Hepatocyte (in vitro differentiated cells): ENCODE results near the gene SLMAP. TPM values are rescaled to one million over a fixed set of nuclear protein-coding genes. Genes with fewer than 3 reads are reported as not detected.

Experiments
- DNase-seq: peaks from one replicate; pipeline ENCODE4 v3.0.0-alpha.2; 2016; ENCODE audit warnings: low spot score
- H2AFZ ChIP-seq: fragments of 200-600 bp; sonication (generic); 2 replicates; pipeline ENCODE4 v1.6.0; 2016; ENCODE audit warnings: antibody characterized with exemption, mild to moderate bottlenecking
- H3K27ac ChIP-seq: fragments of 200-600 bp; sonication (generic); 2 replicates; pipeline ENCODE4 v1.5.1; 2016; ENCODE audit warnings: mild to moderate bottlenecking
- H3K27me3 ChIP-seq: fragments of 200-600 bp; sonication (generic); 2 replicates; pipeline ENCODE4 v1.6.1; 2016
- H3K36me3 ChIP-seq: fragments of 200-600 bp; sonication (generic); replicated peaks from 2 replicates; pipeline ENCODE4 v1.5.1; 2016; ENCODE audit warnings: low read depth; ENCODE audit not compliant: insufficient read depth
- H3K4me1 ChIP-seq: fragments of 200-600 bp; sonication (generic); 2 replicates; pipeline ENCODE4 v1.5.1; 2016; ENCODE audit warnings: mild to moderate bottlenecking, moderate library complexity; ENCODE audit not compliant: insufficient read depth
- H3K4me2 ChIP-seq: fragments of 200-600 bp; sonication (generic); 2 replicates; pipeline ENCODE4 v1.6.0; 2016
- H3K4me3 ChIP-seq: fragments of 200-600 bp; sonication (generic); 2 replicates; pipeline ENCODE4 v1.5.1; 2016; ENCODE audit warnings: mild to moderate bottlenecking
- H3K79me2 ChIP-seq: fragments of 200-600 bp; sonication (generic); 2 replicates; pipeline ENCODE4 v1.6.0; 2017; ENCODE audit warnings: mild to moderate bottlenecking
- H3K9me2 ChIP-seq: fragments of 200-600 bp; sonication (generic); replicated peaks from 2 replicates; pipeline ENCODE4 v1.6.0; 2017; ENCODE audit warnings: mild to moderate bottlenecking; ENCODE audit not compliant: insufficient read depth
- H3K9me3 ChIP-seq: fragments of 200-600 bp; sonication (generic); 2 replicates; pipeline ENCODE4 v1.5.1; 2016; ENCODE audit warnings: low read depth, mild to moderate bottlenecking
- H4K20me1 ChIP-seq: fragments of 200-600 bp; sonication (generic); 2 replicates; pipeline ENCODE4 v1.6.0; 2016; ENCODE audit warnings: mild to moderate bottlenecking; ENCODE audit not compliant: insufficient read depth, poor library complexity, severe bottlenecking
- CTCF ChIP-seq: fragments of 200-600 bp; sonication (generic); IDR thresholded peaks from 2 replicates; pipeline ENCODE4 v1.5.1; 2016; ENCODE audit warnings: antibody characterized with exemption, mild to moderate bottlenecking; ENCODE audit not compliant: poor library complexity
- EZH2 ChIP-seq: fragments of 200-600 bp; sonication (generic); IDR thresholded peaks from 2 replicates; pipeline ENCODE4 v1.6.1; 2016; ENCODE audit warnings: antibody characterized with exemption, mild to moderate bottlenecking, borderline replicate concordance
- EZH2phosphoT487 ChIP-seq: fragments of 200-600 bp; sonication (generic); IDR thresholded peaks from one replicate; pipeline ENCODE4 v1.6.1; 2018; ENCODE audit warnings: antibody characterized with exemption, mild to moderate bottlenecking, low read depth, moderate library complexity; ENCODE audit not compliant: unreplicated experiment, severe bottlenecking
- WGBS: methylation state at CpG from one replicate; pipeline ENCODE4 v1.1.6; 2016; ENCODE audit warnings: low lambda C conversion rate; ENCODE audit errors: missing lambda C conversion rate; 5-methylcytosine and 5-hydroxymethylcytosine counted together
- polyA plus RNA-seq: library from polyadenylated mRNA; unstranded; fragments of >200 nt; fragmentation: Nextera tagmentation; extraction: Ambion mirVana; gene quantifications from 2 replicates; pipeline ENCODE4 v1.2.1, GENCODE V29; 2016
- total RNA-seq: library from RNA; depleted of rRNA; stranded (reverse); fragments of >200 nt; gene quantifications from 2 replicates; pipeline ENCODE4 v1.2.3, GENCODE V29; 2014

SLMAP gene
- total and polyA plus RNA-seq, 2 experiments from 2014 or later, result 22.8 to 46.0 TPM

- no peaks in the 10 kb centered on the region for H3K79me2 ChIP-seq
- H3K4me3 ChIP-seq, result no peak overlapping the region
- H3K9me3 ChIP-seq, result no peaks in the 10 kb centered on the region
- no peak overlapping the region for H3K27ac ChIP-seq
- H3K4me2 ChIP-seq, result no peak overlapping the region
- H2AFZ ChIP-seq, result no peak overlapping the region
- TF ChIP-seq EZH2phosphoT487, result no peak
- H3K27me3 ChIP-seq, result no peaks in the 10 kb centered on the region
- no peaks in the 10 kb centered on the region for H3K4me1 ChIP-seq
- no peaks in the 10 kb centered on the region for H4K20me1 ChIP-seq
- WGBS, result 54% methylated on average over 2 of the region's 2 CpGs
- no peaks in the 10 kb centered on the region for H3K9me2 ChIP-seq
- no peaks in the 10 kb centered on the region for H3K36me3 ChIP-seq
- DNase-seq, result no peak
Observed at GRCh38 chr3:57709559-57709958, 46.5 kb upstream of the SLMAP start.

GRCh38 chr3:57715686-57716085 is 40.4 kb upstream of the SLMAP start:
- no peak for TF ChIP-seq EZH2phosphoT487
- Histone ChIP-seq H3K79me2 (no peaks in the 10 kb centered on the region), H2AFZ (no peak overlapping the region)

GRCh38 chr3:57717205-57717868 is 38.8 kb upstream of the SLMAP start:
- H3K4me3 ChIP-seq, result no peak overlapping the region
- no peaks in the 10 kb centered on the region for H4K20me1 ChIP-seq
- no peak for DNase-seq
- no peak overlapping the region for H3K4me2 ChIP-seq
- no peaks in the 10 kb centered on the region for H3K79me2 ChIP-seq
- no peaks in the 10 kb centered on the region for H3K9me3 ChIP-seq
- H2AFZ ChIP-seq, result no peak overlapping the region
- H3K36me3 ChIP-seq, result no peaks in the 10 kb centered on the region
- H3K27ac ChIP-seq, result no peak overlapping the region
- no peaks in the 10 kb centered on the region for H3K9me2 ChIP-seq
- 94% methylated on average over 6 of the region's 6 CpGs for WGBS
- no peaks in the 10 kb centered on the region for H3K27me3 ChIP-seq
- no peaks in the 10 kb centered on the region for H3K4me1 ChIP-seq
- TF ChIP-seq EZH2phosphoT487, result no peak
- no peak for TF ChIP-seq CTCF
- no peak for TF ChIP-seq EZH2

More at GRCh38 chr3:57715686-57716085, 40.4 kb upstream of the SLMAP start:
- Histone ChIP-seq H3K4me2 (no peak overlapping the region), H3K9me3 (no peaks in the 10 kb centered on the region), H3K4me3 (no peak overlapping the region), H3K36me3 (no peaks in the 10 kb centered on the region), H3K9me2 (no peaks in the 10 kb centered on the region), H3K4me1 (no peaks in the 10 kb centered on the region), H4K20me1 (no peaks in the 10 kb centered on the region), H3K27ac (no peak overlapping the region), H3K27me3 (no peaks in the 10 kb centered on the region)
- 85% methylated on average over 4 of the region's 4 CpGs for WGBS
- DNase-seq, result no peak

DNA sequence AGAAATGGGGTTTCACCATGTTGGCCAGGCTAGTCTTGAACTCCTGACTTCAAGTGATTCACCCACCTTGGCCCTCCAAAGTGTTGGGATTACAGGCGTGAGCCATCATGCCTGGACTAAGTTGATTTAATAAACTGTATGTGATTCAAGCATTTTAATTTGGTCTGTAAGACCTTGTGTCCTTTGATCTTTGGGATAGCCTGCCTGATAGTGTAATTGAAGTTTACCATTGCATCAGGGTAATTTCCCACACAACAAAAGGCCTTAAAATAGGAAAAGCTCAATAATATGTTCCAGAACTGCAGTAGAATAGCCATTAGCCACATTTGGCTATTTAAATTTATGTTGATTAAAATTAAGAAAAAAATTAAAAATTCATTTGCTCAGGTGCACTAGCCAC is 38.0 kb upstream of the SLMAP start:
- Histone ChIP-seq H3K36me3 (no peaks in the 10 kb centered on the region), H3K4me2 (no peak overlapping the region), H3K4me3 (no peak overlapping the region), H3K79me2 (no peaks in the 10 kb centered on the region), H3K9me3 (no peaks in the 10 kb centered on the region), H2AFZ (no peak overlapping the region), H3K9me2 (no peaks in the 10 kb centered on the region), H4K20me1 (no peaks in the 10 kb centered on the region), H3K4me1 (no peaks in the 10 kb centered on the region), H3K27me3 (no peaks in the 10 kb centered on the region), H3K27ac (no peak overlapping the region)
- DNase-seq, result no peak
- TF ChIP-seq EZH2phosphoT487 (no peak), CTCF (no peak), EZH2 (no peak)
- 71% methylated on average over 1 of the region's 1 CpG for WGBS
